Measurements from ENCODE around the gene OSBPL3. TPM values are rescaled to one million over a fixed set of nuclear protein-coding genes. Genes with fewer than 3 reads are reported as not detected.

OSBPL3 gene
- total RNA-seq, 1 experiment from 2014 or later, result 8.6 TPM

DNA sequence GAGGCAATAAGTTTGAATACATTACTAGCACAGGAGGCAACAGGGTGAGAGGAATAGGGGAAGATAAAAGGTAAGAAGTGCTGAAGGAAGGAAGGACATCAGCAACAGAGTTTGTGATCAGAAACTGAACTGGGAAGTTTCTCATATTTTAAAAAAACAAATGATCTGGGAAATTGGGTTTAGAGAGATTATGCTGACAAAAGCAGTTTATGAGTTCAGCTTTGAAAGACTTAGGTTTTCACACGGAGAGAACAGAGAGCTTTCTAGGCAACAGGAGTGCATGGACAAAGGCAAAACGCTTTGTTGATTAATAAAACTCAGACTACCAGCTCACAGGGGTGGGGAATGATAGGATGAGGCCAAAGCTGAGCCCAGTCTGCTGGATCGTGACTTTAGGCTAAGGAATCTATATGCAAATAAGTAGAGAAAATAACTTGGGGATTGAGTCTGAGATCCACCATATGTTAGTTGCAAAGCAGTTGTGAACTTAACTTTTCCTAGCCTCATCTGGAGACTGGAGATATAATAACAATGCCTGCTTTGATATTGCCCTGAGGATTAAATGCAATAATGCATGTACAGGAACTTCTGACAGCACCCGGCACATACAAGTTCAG, 4.2 kb downstream of the OSBPL3 start:
- no peak overlapping the region for H3K18ac ChIP-seq (ENCODE audit: insufficient read length, low read depth, low read length)
- peaks cover 7% of the 10 kb centered on the region; the same call in 1 of the 2 replicates for H3K4me1 ChIP-seq (ENCODE audit: insufficient read depth, low read length)
- H3K79me2 ChIP-seq (ENCODE audit: insufficient read depth, low read length), result no peaks in the 10 kb centered on the region; the same call in 1 of the 2 replicates
- H3K9ac ChIP-seq (ENCODE audit: extremely low read depth, insufficient read length, low read length), result no peak overlapping the region
- no peak overlapping the region for H4K91ac ChIP-seq (ENCODE audit: insufficient read length, low read depth, low read length)
- no peak overlapping the region for H3T11ph ChIP-seq (ENCODE audit: low read length)
- Mint-ChIP-seq H3K27me3 (ENCODE audit: low read depth) (peaks cover 14% of the 10 kb centered on the region), H3K27ac (no peak overlapping the region), H3K36me3 (ENCODE audit: insufficient read depth in 1 of 3, low read depth in 3 of 3) (no peaks in the 10 kb centered on the region), H3K9me3 (no peaks in the 10 kb centered on the region; a peak in 1 of 5 replicates), H3K4me1 (peaks cover 45 to 53% of the 10 kb centered on the region in 2 experiments), H3K4me3 (no peak overlapping the region)
- no peaks in the 10 kb centered on the region for H3K79me1 ChIP-seq (ENCODE audit: insufficient read depth, low read depth, low read length, poor library complexity, severe bottlenecking)
- no peak overlapping the region for H2BK120ac ChIP-seq (ENCODE audit: low read depth, low read length, poor library complexity, severe bottlenecking)
- no peak overlapping the region for H2AFZ ChIP-seq (ENCODE audit: low read length)
- no peak overlapping the region for H2BK20ac ChIP-seq (ENCODE audit: low read depth, low read length, poor library complexity, severe bottlenecking)
- WGBS (ENCODE audit: extremely low coverage, insufficient read length, low lambda C conversion rate), result no CpG with 5 or more reads among the region's 4 CpGs
- no peak overlapping the region for H3K23ac ChIP-seq (ENCODE audit: insufficient read length, low read depth, low read length)
- no peak overlapping the region for H3K27ac ChIP-seq (ENCODE audit: insufficient read length, low read depth, low read length)
- no peak overlapping the region for H3K56ac ChIP-seq (ENCODE audit: insufficient read length, low read depth, low read length)
- no peak overlapping the region for H3K4me2 ChIP-seq (ENCODE audit: insufficient read depth, insufficient read length, low read length)
- H2BK5ac ChIP-seq (ENCODE audit: insufficient read length, low read length), result no peak overlapping the region
- no peaks in the 10 kb centered on the region for H3K9me3 ChIP-seq (ENCODE audit: control insufficient read depth, low read depth, low read length)
- H2AK5ac ChIP-seq (ENCODE audit: insufficient read length, low read length), result no peak overlapping the region
- H4K20me1 ChIP-seq (ENCODE audit: control insufficient read depth, insufficient read depth, insufficient read length), result no peaks in the 10 kb centered on the region
- no peak overlapping the region for H4K8ac ChIP-seq (replicated peaks; ENCODE audit: insufficient read length, low read depth, low read length)
- H2BK12ac ChIP-seq (ENCODE audit: insufficient read length, low read depth, low read length), result no peak overlapping the region
- H3K23me2 ChIP-seq (ENCODE audit: insufficient read length, low read depth, low read length, poor library complexity, severe bottlenecking), result peaks cover 12% of the 10 kb centered on the region
- DNase-seq, result no peak
- TF ChIP-seq, protein P1, sequence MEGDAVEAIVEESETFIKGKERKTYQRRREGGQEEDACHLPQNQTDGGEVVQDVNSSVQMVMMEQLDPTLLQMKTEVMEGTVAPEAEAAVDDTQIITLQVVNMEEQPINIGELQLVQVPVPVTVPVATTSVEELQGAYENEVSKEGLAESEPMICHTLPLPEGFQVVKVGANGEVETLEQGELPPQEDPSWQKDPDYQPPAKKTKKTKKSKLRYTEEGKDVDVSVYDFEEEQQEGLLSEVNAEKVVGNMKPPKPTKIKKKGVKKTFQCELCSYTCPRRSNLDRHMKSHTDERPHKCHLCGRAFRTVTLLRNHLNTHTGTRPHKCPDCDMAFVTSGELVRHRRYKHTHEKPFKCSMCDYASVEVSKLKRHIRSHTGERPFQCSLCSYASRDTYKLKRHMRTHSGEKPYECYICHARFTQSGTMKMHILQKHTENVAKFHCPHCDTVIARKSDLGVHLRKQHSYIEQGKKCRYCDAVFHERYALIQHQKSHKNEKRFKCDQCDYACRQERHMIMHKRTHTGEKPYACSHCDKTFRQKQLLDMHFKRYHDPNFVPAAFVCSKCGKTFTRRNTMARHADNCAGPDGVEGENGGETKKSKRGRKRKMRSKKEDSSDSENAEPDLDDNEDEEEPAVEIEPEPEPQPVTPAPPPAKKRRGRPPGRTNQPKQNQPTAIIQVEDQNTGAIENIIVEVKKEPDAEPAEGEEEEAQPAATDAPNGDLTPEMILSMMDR (conservative IDR thresholded peaks at IDR 0.05), result no peak
- H3K14ac ChIP-seq (ENCODE audit: insufficient read depth, low read length), result no peak overlapping the region
- H4K5ac ChIP-seq (ENCODE audit: insufficient read length, low read depth, low read length), result no peak overlapping the region
- H3K27me3 ChIP-seq (ENCODE audit: insufficient read depth, low read length), result peaks cover 2% of the 10 kb centered on the region; the same call in 1 of the 2 replicates
- H3K4ac ChIP-seq (ENCODE audit: low read depth, low read length), result no peak overlapping the region
- H2BK15ac ChIP-seq (ENCODE audit: low read depth, low read length), result no peak overlapping the region

Measured in H9 (cell line).